Astrocyte (in vitro differentiated cells and primary cell): ENCODE measurements around the gene TPRX1.

Experiments
- CTCF ChIP-seq: IDR thresholded peaks from 2 replicates; pipeline ENCODE4 v1.5.1; 2011; ENCODE audit warnings: low read depth, mild to moderate bottlenecking, inconsistent platforms, low read length, moderate library complexity; ENCODE audit not compliant: insufficient read depth
- EZH2 ChIP-seq: IDR thresholded peaks from 2 replicates; pipeline ENCODE4 v1.6.1; 2012; ENCODE audit warnings: mild to moderate bottlenecking, low read length, inconsistent platforms; ENCODE audit not compliant: insufficient read depth

- TF ChIP-seq CTCF, result no peak
- TF ChIP-seq EZH2, result no peak
These were observed 5.5 kb downstream of the TPRX1 start for GRCh38 chr19:47798904-47799266.
